Effector CD8-positive, alpha-beta T cell (primary cell): Measurements from ENCODE around the gene SPCS1.
"Not testable (repeated sequence)": the region's sequence is repeated elsewhere in the genome, so short reads cannot be mapped to it uniquely, and the experiment has no call there.

Experiments used
- DNase-seq: peaks from one replicate; lab custom pipeline; 2025; lab: John Stamatoyannopoulos, UW

SPCS1 gene

DNA sequence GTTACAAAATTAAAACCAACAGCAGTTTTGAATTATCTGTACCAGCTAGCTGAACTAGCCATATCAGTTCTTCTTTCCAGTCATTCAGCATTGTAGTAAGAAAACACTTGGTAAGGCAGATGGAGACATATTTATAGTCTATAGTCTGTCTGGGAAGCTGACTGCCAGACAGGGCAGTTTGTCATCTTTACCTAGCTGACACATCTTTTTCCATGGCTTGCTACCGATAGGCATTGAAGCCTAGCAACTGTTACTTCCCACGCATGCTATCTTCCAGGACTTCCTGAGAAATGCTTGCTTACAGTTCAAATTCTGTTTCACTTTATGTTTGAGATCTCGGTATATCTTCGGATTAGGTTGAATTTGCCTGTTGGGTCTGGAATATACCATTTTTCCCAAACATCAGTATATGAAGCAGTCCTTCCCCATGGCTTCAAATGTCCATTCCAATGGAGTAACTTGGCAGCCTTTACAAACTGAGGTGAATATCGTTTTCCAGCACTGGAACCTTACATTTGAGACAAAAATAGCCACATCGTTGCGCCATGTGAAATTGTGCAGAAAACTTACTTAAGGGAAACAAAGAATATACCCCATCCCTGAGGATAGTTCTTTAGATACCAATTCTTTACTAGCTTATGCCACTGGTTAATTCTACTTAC lies 11.2 kb upstream of the SPCS1 start:
- DNase-seq = no peak

DNA sequence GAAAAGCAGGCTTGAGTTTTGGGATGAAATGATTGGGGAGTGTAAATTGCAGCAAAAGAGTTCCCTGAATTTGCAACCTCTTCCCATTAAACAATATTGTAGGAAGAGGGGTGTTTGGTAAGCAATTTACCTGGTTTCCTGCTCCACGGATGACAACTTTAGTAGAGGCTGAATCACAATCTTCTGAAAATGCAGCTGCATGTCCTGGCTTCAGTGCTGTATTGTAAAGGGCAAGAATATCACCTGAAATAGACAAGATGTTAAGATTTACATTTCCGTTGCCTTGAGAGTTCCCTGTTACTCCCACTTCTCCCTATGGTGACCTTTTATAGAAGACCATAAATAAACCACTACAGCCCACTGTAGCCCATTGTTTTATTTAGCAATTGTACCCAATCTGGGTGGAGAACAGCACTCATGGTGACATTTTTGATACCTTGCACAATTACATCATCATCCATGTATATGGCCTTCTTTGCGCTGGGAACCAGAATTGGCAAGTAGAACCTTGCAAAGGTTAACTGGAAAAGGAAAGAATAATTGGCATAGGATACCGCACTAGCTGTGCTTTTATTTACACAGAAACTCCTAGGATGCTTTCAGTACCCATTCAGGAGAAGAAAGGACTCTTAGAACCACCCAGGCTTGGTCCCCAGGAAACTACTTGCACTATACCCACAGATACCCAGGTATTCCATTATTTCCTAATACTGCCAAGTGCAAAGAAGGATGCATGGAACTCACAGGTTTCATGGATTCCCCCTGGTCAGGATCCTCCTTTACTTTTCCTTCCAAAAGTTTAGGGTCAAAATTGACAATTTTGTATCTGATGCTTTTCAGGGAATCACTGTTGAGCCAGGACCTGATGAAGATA lies 9.9 kb upstream of the SPCS1 start:
- DNase-seq = no peak

DNA sequence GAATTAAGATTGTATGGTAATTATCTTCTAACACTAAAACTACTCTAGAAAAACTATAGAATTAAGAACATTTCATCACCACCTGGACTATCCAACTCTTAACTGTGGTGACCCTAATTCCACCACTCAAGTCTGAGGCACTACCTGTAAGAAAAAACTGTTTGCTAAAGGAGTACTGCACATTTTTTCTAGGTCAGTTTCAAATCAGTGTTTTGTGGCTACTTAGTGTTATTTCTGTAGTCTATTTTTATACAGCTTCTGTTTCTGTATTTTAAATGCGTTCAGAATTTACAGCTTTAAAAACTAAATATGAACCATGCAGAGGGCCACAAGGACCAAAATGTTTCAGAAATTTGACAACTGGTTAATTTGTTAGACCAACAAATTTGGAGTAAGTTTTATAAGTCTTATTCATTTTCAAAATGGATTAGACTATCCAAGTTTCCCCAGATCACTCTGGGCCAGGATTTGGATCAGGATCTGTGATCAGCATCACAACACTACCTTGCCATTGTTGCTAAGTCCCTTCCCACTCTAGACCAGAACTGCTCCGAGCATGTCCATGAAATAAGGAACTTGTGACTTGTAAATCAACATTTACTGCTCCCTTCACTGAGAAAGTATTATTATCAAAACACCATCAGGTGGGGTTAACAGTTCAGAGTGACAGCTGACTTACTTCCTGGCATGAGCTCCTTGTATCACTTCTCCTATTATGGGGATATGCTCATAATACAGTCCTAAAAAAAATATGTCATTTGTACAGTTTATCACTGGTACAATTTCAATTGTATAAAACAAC lies 8.9 kb upstream of the SPCS1 start:
- no peak for DNase-seq

DNA sequence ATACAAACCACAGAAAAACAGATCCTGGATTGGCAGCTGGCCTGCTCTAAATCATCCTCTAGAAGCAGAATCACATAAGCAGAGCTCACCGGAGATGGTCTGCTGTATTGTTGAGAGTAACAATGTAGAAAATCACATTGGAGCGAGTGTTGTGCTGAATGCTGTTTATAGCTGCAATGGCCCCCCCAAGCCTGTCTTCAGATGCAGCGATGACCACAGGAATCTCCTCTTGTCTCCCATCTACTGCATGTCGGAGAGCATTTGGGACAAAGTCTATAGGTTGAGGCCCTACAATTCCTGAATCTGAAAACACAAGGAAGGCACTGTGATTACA lies 8.3 kb upstream of the SPCS1 start:
- no peak for DNase-seq

DNA sequence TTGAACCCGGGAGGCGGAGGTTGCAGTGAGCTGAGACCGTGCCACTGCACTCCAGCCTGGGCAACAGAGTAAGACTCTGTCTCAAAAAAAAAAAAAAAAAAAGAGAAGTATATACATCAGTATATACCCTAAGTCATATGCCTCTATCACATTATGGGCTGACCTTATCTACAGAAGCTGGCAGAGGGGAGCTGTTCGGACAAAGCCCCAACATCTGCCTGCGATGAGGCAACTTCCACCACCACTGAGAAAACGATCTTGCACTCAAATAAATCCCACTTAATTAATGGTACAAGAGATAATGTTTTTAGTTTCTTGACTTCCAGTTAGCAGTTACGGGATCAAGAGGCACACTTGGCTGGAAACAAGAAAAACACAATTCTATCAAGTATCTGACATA lies 2.6 kb upstream of the SPCS1 start:
- DNase-seq = no peak

DNA sequence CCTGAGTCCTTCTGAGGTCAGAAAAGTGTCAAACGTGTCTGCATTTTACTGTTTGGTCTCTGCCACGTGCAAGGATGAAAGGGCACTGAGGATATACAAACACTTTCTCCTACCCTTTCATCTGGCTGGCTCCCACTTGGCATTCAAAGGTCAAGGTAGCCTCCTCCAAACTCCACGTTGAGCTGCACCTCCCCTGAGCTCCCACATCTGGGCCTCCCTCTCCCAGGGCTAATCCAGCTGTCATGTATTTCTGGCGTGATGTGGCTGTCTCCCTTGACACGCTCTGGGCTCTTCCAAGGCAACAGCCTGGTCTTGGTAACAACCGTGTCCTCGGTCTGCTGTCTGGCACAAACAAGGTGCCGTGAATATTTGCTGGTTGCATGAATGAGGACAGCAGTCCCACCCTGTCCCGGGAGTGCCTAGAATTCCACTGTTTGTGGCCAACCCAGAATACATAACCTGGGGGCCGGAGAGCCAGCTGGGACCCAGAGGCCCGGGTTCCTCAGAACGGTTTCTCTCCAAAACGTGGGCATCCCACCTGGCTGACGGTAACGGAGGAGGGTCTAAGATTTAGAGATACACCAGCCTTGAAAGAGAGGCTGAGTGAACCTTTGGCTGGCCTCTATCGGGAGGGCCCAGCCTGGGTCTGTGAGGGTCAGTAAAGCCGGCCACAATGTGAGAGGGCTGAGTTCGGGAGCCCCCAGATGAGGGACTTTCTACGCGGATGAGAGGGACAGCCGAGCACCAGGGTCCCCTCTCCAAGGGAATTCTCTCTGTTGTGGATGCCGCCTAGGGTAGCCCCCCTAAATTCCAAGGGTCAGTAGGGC lies 1.1 kb upstream of the SPCS1 start:
- no peak for DNase-seq

DNA sequence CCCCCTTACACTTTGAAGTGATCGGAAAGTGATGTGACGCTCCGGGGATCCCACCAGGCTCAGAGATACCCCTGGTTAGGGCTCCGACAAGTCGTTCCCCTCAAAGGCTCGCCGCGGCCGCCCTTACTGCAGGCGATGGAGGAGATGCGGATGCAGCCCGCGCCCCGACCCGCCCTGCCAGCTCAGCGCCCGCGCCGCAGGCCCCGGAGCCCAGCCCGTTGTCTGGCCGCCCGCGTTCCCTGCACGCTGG lies 543 bp upstream of the SPCS1 start:
- no peak for DNase-seq

DNA sequence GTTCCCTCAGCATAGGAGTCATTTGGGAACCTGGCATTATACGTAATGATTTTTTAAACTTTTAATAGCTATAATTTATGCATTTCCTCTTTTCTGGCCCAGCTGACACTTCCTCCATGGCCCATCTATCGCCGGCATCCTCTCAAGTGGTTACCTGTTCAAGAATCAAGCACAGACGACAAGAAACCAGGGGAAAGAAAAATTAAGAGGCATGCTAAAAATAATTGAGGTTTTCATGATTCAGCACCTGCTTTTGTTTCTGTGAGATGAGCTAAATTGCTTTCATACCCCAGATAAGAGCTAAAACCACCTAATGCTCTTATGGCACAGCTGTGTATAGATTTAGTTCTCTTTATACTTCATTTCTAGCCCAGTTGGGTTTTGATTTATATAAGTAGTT lies 1.7 kb downstream of the SPCS1 start:
- DNase-seq = no peak

DNA sequence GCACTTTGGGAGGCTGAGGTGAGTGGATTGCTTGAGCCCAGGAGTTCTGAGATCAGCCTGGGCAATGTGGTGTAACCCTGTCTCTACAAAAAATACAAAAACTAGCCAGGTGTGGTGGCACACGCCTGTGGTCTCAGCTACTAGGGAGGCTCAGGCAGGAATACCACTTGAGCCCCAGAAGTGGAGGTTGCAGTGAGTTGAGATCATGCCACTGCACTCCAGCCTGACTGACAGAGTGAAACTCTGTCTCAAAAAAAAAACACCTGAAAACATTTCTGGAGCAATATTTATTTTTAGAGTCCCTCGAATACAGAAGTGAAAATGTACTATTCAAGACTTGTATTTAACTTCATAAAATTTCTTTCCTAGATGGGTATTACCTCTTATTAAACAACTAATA lies 4.6 kb downstream of the SPCS1 start:
- no peak for DNase-seq

DNA sequence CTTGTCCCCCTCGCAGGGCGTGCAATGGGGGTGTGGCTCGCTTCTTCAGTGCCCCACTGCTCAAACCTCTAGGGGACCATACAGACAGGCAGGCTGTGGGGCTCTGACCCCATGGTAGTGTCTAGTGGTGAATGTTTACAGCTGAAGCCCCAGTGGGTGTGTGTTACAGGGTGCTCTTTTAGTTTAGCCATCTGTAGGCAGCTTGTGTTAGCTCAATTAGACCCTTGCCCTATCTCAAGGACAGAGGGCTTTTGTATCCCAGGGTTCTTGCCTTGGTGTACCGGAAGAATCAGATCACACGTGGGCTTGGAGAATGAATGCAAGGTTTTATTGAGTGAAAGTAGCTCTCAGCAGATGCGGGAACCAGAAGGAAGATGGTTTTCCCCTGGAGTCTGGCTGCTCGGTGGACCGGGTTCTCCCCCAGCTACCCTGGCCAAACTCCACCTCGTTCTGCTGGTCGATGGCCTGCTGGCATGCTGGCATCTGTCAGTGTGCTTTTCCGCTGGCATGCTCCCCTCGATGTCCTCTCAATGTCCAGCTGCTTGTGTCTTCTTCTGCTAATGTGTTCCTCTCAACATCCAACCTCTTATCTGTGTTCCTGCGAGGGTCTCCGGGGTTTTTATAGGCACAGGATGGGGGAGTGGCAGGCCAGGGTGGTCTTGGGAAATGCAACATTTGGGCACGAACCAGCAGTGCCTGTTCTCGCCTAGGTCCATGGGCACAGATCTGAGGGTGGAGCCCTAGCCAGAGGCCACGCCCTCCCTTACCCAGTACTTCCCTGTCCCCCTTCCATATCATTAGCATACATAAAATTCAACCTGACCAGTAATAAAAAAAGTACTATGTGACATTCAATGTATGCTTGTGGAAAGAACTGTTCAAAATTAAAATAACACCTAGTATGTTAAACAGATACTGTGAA lies 6.6 kb downstream of the SPCS1 start:
- no peak for DNase-seq

DNA sequence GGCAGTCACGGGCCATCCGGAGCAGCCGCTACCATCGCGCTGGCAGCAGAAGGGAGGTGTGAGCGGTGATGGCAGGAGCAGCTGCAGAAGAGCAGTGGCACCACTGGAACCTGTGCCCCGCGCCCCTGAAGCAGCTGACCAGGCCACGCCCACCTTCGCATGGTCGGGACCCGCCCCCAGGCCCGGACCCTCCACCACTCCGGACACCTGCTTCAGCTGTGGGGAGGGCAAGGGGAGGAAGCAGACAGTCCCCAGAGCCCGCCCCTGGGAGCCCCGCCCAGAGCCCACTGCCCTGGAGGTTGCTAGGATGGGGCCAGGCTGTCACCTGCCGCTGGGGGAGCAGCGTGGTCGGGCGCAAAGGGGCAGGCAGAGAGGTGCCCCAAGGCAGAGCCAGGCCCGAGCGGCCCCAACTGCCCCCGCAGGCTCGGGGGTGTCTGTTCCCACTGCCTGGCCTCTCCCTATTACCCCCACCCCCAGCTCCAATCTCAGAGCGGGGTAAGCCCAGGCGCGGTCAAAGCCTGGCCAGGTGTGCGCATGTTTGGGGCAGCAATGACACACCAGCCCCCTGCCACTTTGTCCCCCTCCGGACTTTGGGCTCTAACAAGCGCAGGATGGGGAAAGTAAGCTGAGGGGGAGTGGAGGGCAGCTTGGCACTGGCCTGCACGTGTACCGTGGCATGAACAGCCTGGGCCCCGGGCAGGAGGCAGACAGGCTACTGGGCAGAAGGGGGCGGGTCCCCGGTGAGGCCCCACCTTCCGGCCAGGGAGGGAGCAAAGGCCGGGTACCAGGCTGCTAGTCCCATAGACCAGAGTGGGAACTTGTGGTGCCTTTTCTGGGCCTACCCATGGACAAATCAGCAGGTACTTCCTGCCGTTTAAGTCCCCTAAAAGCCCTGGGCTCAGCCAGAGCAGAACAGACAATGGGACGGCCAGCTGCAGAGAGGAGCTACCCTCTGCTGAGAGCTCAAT lies 8.7 kb downstream of the SPCS1 start:
- no peak for DNase-seq

DNA sequence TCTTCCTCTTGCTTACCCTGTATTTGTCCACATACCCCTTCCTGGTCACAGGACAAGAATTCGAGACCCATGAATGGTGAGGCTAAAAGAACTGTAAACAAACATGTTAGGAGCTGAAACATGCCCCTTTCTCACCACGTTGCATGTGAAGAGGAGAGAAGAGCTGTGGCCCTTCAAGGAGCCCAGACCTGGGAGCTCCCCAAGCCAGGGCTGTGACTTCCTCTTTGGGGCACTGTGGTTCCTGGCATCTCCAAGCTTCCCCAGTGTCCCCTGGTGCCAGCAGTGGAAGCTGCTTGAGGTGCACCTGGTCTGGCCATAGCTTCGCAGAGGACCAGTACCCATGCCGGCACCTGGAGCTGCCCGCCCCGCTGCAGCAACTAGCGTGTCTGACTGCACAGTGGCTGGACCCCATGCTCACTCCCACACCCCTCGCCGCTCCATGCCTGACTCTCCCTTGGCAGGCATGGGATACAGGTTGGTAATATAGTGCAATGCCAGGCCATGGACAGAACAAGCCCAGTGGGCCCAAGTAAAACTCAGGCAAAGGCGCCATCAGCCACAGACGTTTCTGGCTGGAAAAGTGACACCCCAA lies 9.9 kb downstream of the SPCS1 start:
- DNase-seq = no peak

DNA sequence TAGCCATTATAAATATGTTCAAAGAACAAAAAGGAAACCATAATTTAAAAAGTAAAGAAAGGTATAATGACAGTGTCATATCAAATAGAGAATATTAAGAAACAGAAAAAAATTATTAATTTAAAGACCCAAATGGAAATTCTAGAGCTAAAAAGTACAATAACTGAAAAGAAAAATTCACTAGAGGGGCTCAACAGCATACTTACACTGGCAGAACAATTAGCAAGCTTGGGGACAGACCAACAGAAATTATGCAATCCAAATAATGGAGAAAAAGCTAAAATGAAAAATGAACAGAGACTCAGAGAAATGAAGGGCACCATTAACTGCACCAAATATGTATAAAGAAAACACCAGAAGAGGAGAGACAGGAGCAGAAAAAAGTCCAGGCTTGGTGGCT lies 13.7 kb downstream of the SPCS1 start:
- DNase-seq = no peak

DNA sequence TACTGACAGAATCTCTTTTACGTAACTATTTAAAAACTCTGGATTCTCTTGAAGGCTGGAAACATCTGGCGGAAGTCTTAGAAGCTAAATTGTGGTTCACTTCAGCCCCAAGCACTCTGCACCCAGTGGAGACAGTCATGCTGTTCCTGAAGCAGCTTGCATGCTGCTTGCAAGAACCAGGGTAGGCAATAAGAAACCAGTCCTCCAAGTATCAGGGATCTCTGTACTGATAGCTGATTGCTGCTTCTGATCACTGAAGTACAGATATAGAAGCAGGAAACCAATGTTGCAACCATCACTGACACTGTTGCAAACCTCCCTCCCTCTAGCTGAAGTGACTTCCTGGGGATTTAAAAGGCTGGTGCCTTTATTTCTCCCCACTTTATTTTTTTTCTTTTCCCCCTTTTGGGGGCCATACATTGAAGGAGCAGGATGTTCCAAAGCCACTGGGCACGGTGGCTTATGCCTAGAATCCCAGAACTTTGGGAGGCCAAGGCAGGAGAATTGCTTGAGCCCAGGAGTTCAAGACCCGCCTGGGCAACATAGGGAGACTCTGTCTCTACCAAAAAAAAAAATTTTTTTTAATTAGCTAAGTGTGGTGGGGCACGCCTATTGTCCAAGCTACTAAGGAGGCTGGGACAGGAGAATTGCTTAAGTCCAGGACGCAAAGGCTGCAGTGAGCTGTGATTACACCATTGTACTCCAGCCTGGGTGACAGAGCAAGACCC lies 15.3 kb downstream of the SPCS1 start:
- no peak for DNase-seq

DNA sequence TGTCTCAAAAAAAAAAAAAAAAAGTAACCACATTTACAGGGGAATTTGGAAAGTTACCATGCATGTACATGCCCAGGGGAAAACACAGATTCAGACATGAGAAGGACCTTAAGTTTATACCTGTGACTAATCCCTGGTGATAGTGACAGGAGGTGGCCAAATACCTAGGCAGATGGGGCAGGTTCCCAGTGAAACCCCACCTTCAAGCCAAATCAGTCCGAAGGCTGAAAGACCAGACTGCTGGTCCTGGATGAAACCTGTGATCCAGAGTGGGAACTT lies 15.8 kb downstream of the SPCS1 start:
- DNase-seq = no peak

DNA sequence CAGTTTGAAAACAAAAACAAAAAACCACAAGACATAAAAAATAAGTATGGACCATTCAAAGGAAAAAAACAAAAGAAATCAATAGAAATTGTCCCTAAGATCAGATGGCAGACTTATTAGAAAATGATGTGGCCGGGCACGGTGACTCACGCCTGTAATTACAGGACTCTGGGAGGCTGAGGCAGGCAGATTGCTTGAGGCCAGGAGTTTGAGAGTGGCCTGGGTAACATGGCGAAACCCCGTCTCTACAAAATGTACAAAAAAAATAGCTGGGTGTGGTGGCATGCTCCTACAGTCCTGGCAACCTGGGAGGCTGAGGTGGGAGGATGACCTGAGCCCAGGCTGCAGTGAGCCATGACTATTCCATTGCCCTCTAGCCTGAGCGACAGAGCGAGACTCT lies 16.6 kb downstream of the SPCS1 start:
- DNase-seq = no peak

DNA sequence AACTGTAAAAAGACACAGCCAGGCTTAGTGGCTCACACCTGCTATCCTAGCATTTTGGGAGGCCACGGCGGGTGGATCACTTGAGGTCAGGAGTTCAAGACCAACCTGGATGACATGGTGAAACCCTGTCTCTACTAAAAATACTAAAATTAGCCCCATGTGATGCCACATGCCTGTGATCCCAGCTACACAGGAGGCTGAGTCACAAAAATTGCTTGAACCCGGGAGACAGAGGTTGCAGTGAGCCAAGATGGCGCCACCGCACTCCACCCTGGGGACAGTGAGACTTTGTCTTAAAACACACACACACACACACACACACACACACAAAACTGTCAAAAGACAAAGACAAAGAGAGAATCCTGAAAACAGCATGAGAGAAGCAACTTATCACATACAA lies 18.0 kb downstream of the SPCS1 start:
- DNase-seq = no peak

DNA sequence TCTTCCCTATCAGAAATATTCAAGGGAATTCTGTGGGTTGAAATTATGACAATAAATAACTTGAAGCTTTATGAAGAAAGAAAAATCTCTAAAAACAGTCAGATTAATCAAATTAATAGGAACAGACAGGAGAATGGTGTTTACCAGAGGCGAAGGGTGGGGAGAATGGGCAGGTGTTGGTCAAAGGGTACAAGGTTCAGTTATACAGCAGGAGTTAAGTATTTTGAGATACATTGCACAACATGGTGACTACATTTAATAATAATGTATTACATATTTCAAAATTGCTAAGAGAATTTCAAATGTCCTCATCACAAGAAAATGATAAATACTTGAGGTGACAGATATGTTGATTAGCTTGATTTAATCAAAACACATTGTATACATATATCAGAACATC lies 18.6 kb downstream of the SPCS1 start:
- DNase-seq = no peak

DNA sequence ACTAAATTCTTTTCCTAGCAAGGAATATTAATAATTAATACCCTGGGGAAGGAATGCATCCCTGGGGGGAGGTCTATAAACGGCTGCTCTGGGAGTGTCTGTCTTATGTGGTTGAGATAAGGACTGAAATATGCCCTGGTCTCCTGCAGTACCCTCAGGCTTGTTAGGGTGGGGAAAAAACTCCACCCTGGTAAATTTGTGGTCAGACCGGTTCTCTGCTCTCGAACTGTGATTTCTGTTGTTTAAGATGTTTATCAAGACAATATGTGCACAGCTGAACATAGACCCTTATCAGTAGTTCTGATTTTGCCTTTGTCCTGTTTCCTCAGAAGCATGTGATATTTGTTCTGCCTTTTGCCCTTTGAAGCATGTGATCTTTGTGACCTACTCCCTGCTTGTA lies 22.8 kb downstream of the SPCS1 start:
- not testable (repeated sequence) for DNase-seq
